Nephron progenitor cell (in vitro differentiated cells): ENCODE measurements around the gene CHST10.

Source experiments
- DNase-seq: peaks from one replicate; pipeline ENCODE4 v3.0.0; 2021
- H3K27ac Mint-ChIP-seq: 2 replicates; pipeline ENCODE4 v1.8.0; 2021; ENCODE audit warnings: mild to moderate bottlenecking, moderate library complexity, mixed read lengths
- H3K27me3 Mint-ChIP-seq: 2 replicates; pipeline ENCODE4 v1.8.0; 2021; ENCODE audit warnings: mild to moderate bottlenecking, low read depth, mixed read lengths; ENCODE audit not compliant: poor library complexity
- H3K36me3 Mint-ChIP-seq: 2 replicates; pipeline ENCODE4 v1.8.0; 2021; ENCODE audit warnings: low read depth, mixed read lengths
- H3K4me1 Mint-ChIP-seq: 2 replicates; pipeline ENCODE4 v1.8.0; 2021; ENCODE audit warnings: mixed read lengths
- H3K4me3 Mint-ChIP-seq: 2 replicates; pipeline ENCODE4 v1.8.0; 2021; ENCODE audit warnings: mild to moderate bottlenecking, moderate library complexity, mixed read lengths
- H3K9me3 Mint-ChIP-seq: 2 replicates; pipeline ENCODE4 v1.8.0; 2021; ENCODE audit warnings: mild to moderate bottlenecking, moderate library complexity, mixed read lengths
- TF ChIP-seq, protein P1 (sequence below): fragments of 200-600 bp; sonication (generic); IDR thresholded peaks from 2 replicates; pipeline ENCODE4 v1.5.0; 2021; ENCODE audit warnings: antibody characterized with exemption

The CHST10 gene

DNA sequence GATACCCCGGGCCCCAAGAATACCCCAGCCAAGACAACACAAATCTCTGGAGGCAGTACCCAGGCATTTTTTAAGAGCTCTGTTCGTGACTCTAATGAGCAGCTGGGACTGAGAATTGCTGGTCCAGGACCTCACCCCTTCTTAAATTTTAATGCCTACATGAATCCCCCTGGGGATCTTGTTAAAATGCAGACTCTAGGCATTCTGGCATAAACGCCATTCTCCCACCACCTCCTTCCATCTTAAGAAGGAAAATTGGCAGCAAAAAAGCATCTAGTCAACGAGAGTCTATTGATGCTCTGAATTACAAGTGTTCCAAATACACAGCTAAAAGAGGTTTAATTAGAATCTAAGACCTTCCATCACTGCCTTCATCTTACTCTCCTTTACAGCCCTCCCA is 5.0 kb downstream of the CHST10 start:
- TF ChIP-seq, protein P1, sequence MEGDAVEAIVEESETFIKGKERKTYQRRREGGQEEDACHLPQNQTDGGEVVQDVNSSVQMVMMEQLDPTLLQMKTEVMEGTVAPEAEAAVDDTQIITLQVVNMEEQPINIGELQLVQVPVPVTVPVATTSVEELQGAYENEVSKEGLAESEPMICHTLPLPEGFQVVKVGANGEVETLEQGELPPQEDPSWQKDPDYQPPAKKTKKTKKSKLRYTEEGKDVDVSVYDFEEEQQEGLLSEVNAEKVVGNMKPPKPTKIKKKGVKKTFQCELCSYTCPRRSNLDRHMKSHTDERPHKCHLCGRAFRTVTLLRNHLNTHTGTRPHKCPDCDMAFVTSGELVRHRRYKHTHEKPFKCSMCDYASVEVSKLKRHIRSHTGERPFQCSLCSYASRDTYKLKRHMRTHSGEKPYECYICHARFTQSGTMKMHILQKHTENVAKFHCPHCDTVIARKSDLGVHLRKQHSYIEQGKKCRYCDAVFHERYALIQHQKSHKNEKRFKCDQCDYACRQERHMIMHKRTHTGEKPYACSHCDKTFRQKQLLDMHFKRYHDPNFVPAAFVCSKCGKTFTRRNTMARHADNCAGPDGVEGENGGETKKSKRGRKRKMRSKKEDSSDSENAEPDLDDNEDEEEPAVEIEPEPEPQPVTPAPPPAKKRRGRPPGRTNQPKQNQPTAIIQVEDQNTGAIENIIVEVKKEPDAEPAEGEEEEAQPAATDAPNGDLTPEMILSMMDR: no peak
- peaks cover 66% of the 10 kb centered on the region for H3K4me1 Mint-ChIP-seq
- H3K27me3 Mint-ChIP-seq: no peaks in the 10 kb centered on the region
- H3K36me3 Mint-ChIP-seq: peaks cover 33% of the 10 kb centered on the region
- no peak for DNase-seq
- H3K4me3 Mint-ChIP-seq: no peak overlapping the region
- no peak overlapping the region for H3K27ac Mint-ChIP-seq
- no peaks in the 10 kb centered on the region for H3K9me3 Mint-ChIP-seq

DNA sequence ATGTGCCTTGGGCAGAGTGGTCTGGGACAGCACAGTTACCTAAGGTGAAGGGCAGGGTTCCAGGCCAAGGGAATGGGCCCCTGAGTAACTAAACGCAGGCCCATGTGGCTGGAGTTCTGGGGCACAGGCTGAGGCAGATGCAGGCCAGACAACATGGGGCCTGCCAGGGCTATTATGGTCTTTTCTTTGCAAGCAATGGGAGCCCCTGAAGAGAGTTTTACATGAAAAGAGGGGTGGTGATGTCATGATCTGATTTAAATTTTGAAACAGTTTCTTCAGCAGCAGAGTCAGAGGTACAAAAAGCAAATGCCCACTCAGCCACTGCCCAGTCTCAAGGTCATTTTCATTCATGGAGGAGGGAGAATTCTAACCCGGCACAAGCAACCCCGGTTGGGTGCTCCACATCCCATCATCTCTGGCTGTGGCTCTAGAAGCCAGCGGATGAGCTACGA is 5.6 kb downstream of the CHST10 start:
- TF ChIP-seq, protein P1: no peak
- Mint-ChIP-seq H3K4me1 (peaks cover 69% of the 10 kb centered on the region), H3K27ac (no peak overlapping the region), H3K36me3 (peaks cover 37% of the 10 kb centered on the region), H3K4me3 (no peak overlapping the region), H3K9me3 (no peaks in the 10 kb centered on the region), H3K27me3 (no peaks in the 10 kb centered on the region)
- DNase-seq: no peak

DNA sequence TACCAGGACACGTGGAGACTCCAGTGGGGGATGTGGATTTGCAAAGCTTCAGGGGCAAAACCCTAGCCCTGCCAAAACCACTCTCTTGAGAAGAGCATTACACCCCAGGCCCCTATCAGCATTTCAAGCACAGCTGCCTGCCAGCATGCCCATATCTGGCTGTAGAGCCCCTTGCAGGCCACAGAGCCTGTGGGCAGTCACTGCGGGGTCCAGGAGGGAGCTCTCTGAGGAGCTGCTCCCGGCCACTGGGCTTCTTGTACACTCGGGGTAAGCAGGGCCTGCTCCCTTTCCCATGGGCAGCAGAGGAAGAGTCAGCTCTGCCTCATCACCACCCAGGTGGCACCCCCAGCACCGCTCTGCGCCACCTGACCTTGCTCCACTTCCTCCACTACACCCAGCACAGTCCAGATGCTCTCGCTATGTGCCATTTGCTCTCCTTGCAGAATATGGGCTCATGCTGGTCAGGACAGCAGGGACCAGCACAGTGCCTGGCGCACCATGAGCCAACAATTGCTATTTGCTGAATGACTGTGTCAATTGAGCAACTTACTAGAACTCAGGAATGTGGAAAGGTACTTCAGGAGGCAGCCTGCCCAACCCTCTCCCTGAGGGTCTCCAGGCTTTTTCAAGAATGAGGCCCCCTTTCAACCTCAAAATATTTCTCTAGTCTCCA is 7.4 kb downstream of the CHST10 start:
- peaks cover 52% of the 10 kb centered on the region for H3K4me1 Mint-ChIP-seq
- TF ChIP-seq, protein P1: no peak

DNA sequence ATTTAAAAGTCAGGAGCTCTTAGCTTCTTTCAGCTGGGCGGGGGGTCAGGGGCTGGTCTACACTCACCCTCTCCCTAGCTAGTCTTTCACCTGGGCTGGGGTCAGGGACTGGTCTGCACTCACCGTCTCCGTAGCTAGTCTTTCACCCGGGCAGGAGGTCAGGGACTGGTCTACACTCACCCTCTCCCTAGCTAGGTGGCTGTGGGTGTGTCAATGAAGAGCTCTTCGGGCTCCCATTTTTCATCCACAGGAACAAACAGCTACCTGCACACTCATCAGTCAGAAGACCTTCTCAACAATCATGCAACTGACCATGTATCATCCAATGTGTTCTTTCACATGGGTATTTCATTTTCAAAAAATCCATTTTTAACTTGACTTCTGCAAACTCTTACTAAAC is 8.0 kb downstream of the CHST10 start:
- TF ChIP-seq, protein P1: no peak
- Mint-ChIP-seq H3K4me1 (peaks cover 52% of the 10 kb centered on the region), H3K27ac (no peak overlapping the region), H3K27me3 (no peaks in the 10 kb centered on the region), H3K36me3 (peaks cover 43% of the 10 kb centered on the region), H3K4me3 (no peak overlapping the region), H3K9me3 (no peaks in the 10 kb centered on the region)
- DNase-seq: no peak

More for the DNA sequence above, 7.4 kb downstream of the CHST10 start:
- H3K9me3 Mint-ChIP-seq: no peaks in the 10 kb centered on the region
- H3K4me3 Mint-ChIP-seq: no peak overlapping the region
- DNase-seq: no peak
- no peaks in the 10 kb centered on the region for H3K27me3 Mint-ChIP-seq
- H3K27ac Mint-ChIP-seq: peak overlapping the region; percentile 84
- H3K36me3 Mint-ChIP-seq: peaks cover 41% of the 10 kb centered on the region

DNA sequence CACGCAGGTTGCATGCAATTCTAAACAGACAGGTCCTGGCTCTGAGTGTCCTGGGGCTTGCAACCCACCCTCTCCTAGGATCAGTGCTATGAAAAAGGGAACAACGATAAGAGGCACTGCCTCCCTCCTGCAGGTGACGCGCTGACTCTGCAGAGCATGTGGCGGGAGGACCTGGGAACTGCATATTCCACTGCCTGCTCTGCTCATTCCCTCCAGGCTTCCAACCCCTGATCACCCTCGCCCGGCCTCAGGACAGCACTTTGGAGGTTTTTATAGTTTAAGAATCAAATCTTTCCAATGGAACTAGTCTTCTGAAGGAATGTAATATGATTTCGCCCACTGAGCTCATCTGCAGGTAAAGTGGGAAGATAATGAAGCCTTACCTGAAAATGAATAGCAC is 8.5 kb downstream of the CHST10 start:
- TF ChIP-seq, protein P1: no peak
- H3K4me1 Mint-ChIP-seq: peaks cover 52% of the 10 kb centered on the region
- H3K27ac Mint-ChIP-seq: no peak overlapping the region
- no peaks in the 10 kb centered on the region for H3K27me3 Mint-ChIP-seq
- no peak overlapping the region for H3K4me3 Mint-ChIP-seq
- DNase-seq: no peak
- peaks cover 43% of the 10 kb centered on the region for H3K36me3 Mint-ChIP-seq
- no peaks in the 10 kb centered on the region for H3K9me3 Mint-ChIP-seq

DNA sequence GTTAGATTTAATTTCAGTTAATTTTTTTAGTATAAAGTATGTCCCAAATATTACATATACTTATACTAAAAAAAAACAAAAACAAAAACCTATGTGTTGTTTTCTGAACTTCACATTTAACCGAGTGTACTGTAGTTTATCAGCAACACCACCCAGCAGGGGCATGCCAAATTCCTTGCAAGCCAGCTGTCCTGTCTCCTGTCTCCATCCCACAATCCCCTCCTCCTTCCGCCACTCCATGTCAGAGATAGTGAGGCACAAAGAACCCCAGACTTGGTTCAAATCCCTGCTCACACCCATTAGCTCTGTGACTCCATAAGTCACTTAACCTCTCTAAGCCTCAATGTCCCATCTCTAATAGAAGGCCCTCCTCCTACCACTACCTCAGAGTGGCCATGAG is 9.4 kb downstream of the CHST10 start:
- Mint-ChIP-seq H3K27me3 (no peaks in the 10 kb centered on the region), H3K36me3 (peaks cover 39% of the 10 kb centered on the region), H3K9me3 (no peaks in the 10 kb centered on the region), H3K4me3 (no peak overlapping the region), H3K27ac (peak overlapping the region; percentile 52), H3K4me1 (peaks cover 52% of the 10 kb centered on the region)
- no peak for DNase-seq
- TF ChIP-seq, protein P1: no peak
